Astrocyte (in vitro differentiated cells and primary cell): ENCODE results near the gene BEND6. TPM values are rescaled to one million over a fixed set of nuclear protein-coding genes. Genes with fewer than 3 reads are reported as not detected.

Experiments used
- DNase-seq: peaks from one replicate; pipeline ENCODE4 v3.0.0-alpha.2; 2010; ENCODE audit warnings: low read depth
- FAIRE-seq: peaks from 2 replicates; lab custom pipeline; 2011; peaks lifted over from hg19 to GRCh38; lab: Jason Lieb, UNC
- H2AFZ ChIP-seq: 2 replicates; pipeline ENCODE4 v1.6.0; 2012; ENCODE audit warnings: low read depth, low read length, inconsistent platforms
- H3K27ac ChIP-seq: 2 replicates; pipeline ENCODE4 v1.5.1; 2011; ENCODE audit warnings: low read depth, low read length, inconsistent platforms
- H3K27me3 ChIP-seq: 2 replicates; pipeline ENCODE4 v1.6.0; 2011; ENCODE audit warnings: low read length, inconsistent platforms; ENCODE audit not compliant: insufficient read depth
- H3K36me3 ChIP-seq: 2 replicates; pipeline ENCODE4 v1.5.1; 2011; ENCODE audit warnings: low read length, inconsistent platforms; ENCODE audit not compliant: insufficient read depth
- H3K4me1 ChIP-seq: 2 replicates; pipeline ENCODE4 v1.5.1; 2011; ENCODE audit warnings: low read length, inconsistent platforms; ENCODE audit not compliant: insufficient read depth
- H3K4me2 ChIP-seq: 2 replicates; pipeline ENCODE4 v1.6.0; 2012; ENCODE audit warnings: low read length, inconsistent platforms
- H3K4me3 ChIP-seq: 2 replicates; pipeline ENCODE4 v1.5.1; 2011; ENCODE audit warnings: low read depth, mild to moderate bottlenecking, low read length, inconsistent platforms; ENCODE audit not compliant: insufficient read depth
- H3K79me2 ChIP-seq: 2 replicates; pipeline ENCODE4 v1.6.0; 2012; ENCODE audit warnings: mild to moderate bottlenecking, low read length, inconsistent platforms; ENCODE audit not compliant: insufficient read depth
- H3K9ac ChIP-seq: 2 replicates; pipeline ENCODE4 v1.6.0; 2012; ENCODE audit warnings: mild to moderate bottlenecking, low read length, inconsistent platforms
- H3K9me3 ChIP-seq: 2 replicates; pipeline ENCODE4 v1.5.1; 2012; ENCODE audit warnings: low read depth, mild to moderate bottlenecking, low read length, inconsistent platforms; ENCODE audit not compliant: insufficient read depth
- H4K20me1 ChIP-seq: 2 replicates; pipeline ENCODE4 v1.6.0; 2012; ENCODE audit warnings: low read length, inconsistent platforms; ENCODE audit not compliant: insufficient read depth
- H3K27ac Mint-ChIP-seq: one replicate; pipeline ENCODE4 v1.8.0; 2021; ENCODE audit warnings: mild to moderate bottlenecking, mixed read lengths; ENCODE audit not compliant: unreplicated experiment
- H3K27me3 Mint-ChIP-seq: one replicate; pipeline ENCODE4 v1.8.0; 2021; ENCODE audit warnings: low read depth, mixed read lengths; ENCODE audit not compliant: unreplicated experiment
- H3K36me3 Mint-ChIP-seq: one replicate; pipeline ENCODE4 v1.8.0; 2021; ENCODE audit warnings: low read depth, mixed read lengths; ENCODE audit not compliant: unreplicated experiment
- H3K4me1 Mint-ChIP-seq: one replicate; pipeline ENCODE4 v1.8.0; 2021; ENCODE audit warnings: low read depth, mixed read lengths; ENCODE audit not compliant: unreplicated experiment
- H3K4me3 Mint-ChIP-seq: one replicate; pipeline ENCODE4 v1.8.0; 2021; ENCODE audit warnings: mild to moderate bottlenecking, moderate library complexity, mixed read lengths; ENCODE audit not compliant: unreplicated experiment
- H3K9me3 Mint-ChIP-seq: one replicate; pipeline ENCODE4 v1.8.0; 2021; ENCODE audit warnings: mild to moderate bottlenecking, mixed read lengths; ENCODE audit not compliant: unreplicated experiment
- EZH2 ChIP-seq: IDR thresholded peaks from 2 replicates; pipeline ENCODE4 v1.6.1; 2012; ENCODE audit warnings: mild to moderate bottlenecking, low read length, inconsistent platforms; ENCODE audit not compliant: insufficient read depth
- total RNA-seq: library from RNA; stranded (reverse); gene quantifications from 2 replicates; pipeline ENCODE4 v1.2.1, GENCODE V29; 2021
- TF ChIP-seq, protein P1 (sequence below): IDR thresholded peaks from 2 replicates; pipeline ENCODE4 v1.5.1; 2011; ENCODE audit warnings: low read depth, mild to moderate bottlenecking, inconsistent platforms, low read length, moderate library complexity; ENCODE audit not compliant: insufficient read depth

The BEND6 gene
- total RNA-seq, 1 donor from 2014 or later: 8.3 TPM

DNA sequence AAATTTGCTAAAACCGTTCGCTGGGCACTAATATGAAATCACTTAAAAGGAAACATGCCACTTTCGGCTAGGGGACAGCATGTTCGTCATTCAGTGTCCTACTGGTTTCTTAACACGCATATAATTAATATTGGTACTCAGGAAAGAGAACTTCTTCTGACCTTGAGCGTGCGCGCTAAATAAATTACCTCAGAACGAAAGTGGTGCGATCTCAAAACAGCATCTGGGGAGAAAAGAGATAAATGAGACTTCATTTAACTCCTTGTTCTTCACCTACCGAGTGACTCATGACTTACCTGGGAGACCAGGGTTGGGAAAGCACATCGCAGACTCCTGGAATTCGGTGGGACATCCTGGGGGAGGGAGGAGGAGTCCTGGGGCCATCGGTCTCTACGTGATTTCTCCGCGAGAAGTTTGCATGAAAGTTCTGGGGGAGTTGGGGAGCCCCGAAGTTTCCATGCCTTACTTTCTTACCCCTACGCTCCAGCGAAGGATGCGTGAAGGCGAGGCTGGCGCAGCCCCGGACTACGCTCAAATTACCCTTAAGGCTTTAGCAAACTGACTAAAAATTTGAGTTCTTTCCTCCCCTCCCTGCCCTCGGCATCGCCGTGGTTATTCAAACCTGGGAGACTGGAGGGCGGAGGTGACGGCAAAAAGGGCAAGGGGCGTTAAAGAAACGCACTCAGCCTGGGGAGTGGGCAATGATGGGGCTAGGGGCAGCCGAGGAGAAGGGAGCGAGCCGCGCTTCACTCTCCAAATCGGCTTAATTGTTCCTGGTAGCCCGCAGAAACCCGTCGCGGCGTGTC is 1.1 kb upstream of the BEND6 start:
- FAIRE-seq (no peak), DNase-seq (no peak)
- Histone ChIP-seq H3K27me3 (no peaks in the 10 kb centered on the region), H3K9me3 (no peaks in the 10 kb centered on the region), H3K9ac (peak overlapping the region; percentile 96), H3K4me3 (peak overlapping the region; percentile 94), H3K36me3 (peaks cover 2% of the 10 kb centered on the region), H3K4me1 (peaks cover 44% of the 10 kb centered on the region), H4K20me1 (peaks cover 8% of the 10 kb centered on the region), H2AFZ (peak overlapping the region; percentile 96), H3K79me2 (peaks cover 40% of the 10 kb centered on the region), H3K27ac (peak overlapping the region; percentile 83), H3K4me2 (peak overlapping the region; percentile 97)
- TF ChIP-seq EZH2: no peak
- TF ChIP-seq, protein P1, sequence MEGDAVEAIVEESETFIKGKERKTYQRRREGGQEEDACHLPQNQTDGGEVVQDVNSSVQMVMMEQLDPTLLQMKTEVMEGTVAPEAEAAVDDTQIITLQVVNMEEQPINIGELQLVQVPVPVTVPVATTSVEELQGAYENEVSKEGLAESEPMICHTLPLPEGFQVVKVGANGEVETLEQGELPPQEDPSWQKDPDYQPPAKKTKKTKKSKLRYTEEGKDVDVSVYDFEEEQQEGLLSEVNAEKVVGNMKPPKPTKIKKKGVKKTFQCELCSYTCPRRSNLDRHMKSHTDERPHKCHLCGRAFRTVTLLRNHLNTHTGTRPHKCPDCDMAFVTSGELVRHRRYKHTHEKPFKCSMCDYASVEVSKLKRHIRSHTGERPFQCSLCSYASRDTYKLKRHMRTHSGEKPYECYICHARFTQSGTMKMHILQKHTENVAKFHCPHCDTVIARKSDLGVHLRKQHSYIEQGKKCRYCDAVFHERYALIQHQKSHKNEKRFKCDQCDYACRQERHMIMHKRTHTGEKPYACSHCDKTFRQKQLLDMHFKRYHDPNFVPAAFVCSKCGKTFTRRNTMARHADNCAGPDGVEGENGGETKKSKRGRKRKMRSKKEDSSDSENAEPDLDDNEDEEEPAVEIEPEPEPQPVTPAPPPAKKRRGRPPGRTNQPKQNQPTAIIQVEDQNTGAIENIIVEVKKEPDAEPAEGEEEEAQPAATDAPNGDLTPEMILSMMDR: no peak
- Mint-ChIP-seq H3K9me3 (no peaks in the 10 kb centered on the region), H3K27me3 (no peaks in the 10 kb centered on the region), H3K4me1 (peaks cover 13% of the 10 kb centered on the region), H3K36me3 (peaks cover 4% of the 10 kb centered on the region), H3K4me3 (peak overlapping the region; percentile 98), H3K27ac (peak overlapping the region; percentile 91)

DNA sequence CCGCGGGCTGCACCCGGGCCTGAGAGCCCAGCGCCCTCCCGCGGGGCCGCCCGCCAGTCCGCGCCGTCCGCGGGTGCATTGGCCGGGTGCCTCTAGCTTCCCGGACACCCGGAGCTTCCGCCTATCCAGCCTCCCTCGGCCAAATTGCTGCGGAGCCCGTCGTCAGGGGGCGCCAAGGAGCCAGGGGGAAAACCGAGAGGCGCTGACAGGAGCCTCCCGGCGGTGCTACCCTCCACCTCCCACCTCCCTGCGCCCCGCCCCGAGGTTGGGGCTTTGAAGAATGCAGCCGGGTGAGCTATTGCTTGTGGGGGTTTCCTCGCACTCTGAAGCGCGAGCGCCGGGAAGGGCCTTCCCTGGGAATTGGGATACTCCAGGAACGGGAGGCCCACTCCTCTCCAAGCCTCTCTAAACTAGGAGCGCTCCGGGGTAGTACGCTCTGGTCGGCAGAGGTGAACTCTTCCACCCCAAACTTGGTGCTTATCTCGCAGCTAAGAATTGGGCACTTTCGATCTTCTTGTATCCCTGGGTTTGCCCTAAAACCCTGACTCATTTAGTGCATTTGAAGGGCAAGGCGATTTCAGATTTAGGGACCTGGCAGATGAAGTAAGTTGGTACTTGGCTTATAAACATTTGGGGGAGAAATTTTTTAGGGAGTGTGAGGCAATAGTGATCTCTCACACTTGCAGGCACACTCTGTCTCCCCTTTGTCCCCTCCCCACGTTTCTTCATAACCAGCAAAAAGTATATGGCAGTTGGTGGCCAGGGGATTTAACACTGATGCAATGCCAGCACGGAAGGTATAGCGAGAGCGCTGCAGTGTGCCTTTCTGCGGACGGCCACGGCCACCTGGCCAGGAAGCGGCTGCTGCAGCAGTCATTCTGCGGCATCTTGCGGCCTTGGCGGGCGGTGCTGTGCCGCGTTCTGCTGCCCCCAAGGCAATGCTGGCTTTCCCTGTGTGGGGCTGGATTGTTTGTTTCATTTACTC is 556 bp downstream of the BEND6 start:
- no peak for FAIRE-seq
- H3K4me1 Mint-ChIP-seq: peaks cover 14% of the 10 kb centered on the region
- H3K27ac Mint-ChIP-seq: peak overlapping the region; percentile 76

More for the DNA sequence above, 556 bp downstream of the BEND6 start:
- Mint-ChIP-seq H3K36me3 (peaks cover 4% of the 10 kb centered on the region), H3K27me3 (no peaks in the 10 kb centered on the region), H3K4me3 (peak overlapping the region; percentile 90), H3K9me3 (no peaks in the 10 kb centered on the region)
- H3K27ac ChIP-seq: peak overlapping the region; percentile 58
- H2AFZ ChIP-seq: peak overlapping the region; percentile 65
- no peaks in the 10 kb centered on the region for H3K9me3 ChIP-seq
- TF ChIP-seq EZH2: no peak
- TF ChIP-seq, protein P1: peak; percentile 44
- H3K4me3 ChIP-seq: peak overlapping the region; percentile 94
- DNase-seq: peak; percentile 80
- H3K36me3 ChIP-seq: peaks cover 2% of the 10 kb centered on the region
- H3K79me2 ChIP-seq: peaks cover 40% of the 10 kb centered on the region
- H3K4me1 ChIP-seq: peaks cover 47% of the 10 kb centered on the region
- peak overlapping the region; percentile 96 for H3K9ac ChIP-seq
- H3K27me3 ChIP-seq: no peaks in the 10 kb centered on the region
- peaks cover 8% of the 10 kb centered on the region for H4K20me1 ChIP-seq
- peak overlapping the region; percentile 97 for H3K4me2 ChIP-seq
